ENCODE data around the gene DGKH.
"Not testable (repeated sequence)": the region's sequence is repeated elsewhere in the genome, so short reads cannot be mapped to it uniquely, and the experiment has no call there.

Gene DGKH

DNA sequence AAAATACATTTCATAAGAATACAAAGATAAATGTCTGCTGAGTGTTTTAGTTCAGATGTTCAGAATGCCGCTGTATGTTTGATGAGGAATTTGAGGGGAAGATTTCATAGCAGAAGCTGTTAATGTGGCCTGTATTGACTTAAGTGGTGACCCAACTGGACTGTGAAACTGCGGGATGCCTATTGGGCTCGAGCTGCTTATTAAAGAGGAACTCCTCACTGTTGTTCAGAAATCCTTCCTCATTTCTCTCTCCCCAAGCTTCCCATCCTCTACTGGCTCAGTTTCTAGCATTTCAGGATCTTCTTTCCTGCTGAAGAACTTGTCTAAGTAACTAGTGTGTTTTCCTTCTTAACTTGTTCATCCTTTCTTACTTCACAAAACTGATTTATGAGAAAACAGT lies 20.4 kb downstream of the DGKH start:
- H2AFZ ChIP-seq (ENCODE audit: low read depth, low read length), result no peak overlapping the region
- no peak overlapping the region for H3K4me3 ChIP-seq (ENCODE audit: low read length)
- no peak for TF ChIP-seq EZH2phosphoT487 (IDR thresholded peaks at IDR 0.05; ENCODE audit: low read depth)
- TF ChIP-seq, protein P1, sequence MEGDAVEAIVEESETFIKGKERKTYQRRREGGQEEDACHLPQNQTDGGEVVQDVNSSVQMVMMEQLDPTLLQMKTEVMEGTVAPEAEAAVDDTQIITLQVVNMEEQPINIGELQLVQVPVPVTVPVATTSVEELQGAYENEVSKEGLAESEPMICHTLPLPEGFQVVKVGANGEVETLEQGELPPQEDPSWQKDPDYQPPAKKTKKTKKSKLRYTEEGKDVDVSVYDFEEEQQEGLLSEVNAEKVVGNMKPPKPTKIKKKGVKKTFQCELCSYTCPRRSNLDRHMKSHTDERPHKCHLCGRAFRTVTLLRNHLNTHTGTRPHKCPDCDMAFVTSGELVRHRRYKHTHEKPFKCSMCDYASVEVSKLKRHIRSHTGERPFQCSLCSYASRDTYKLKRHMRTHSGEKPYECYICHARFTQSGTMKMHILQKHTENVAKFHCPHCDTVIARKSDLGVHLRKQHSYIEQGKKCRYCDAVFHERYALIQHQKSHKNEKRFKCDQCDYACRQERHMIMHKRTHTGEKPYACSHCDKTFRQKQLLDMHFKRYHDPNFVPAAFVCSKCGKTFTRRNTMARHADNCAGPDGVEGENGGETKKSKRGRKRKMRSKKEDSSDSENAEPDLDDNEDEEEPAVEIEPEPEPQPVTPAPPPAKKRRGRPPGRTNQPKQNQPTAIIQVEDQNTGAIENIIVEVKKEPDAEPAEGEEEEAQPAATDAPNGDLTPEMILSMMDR (IDR thresholded peaks at IDR 0.05; ENCODE audit: low read depth, low read length), result no peak
- no peak overlapping the region for H3K4me2 ChIP-seq (ENCODE audit: low read length)
- H3K9ac ChIP-seq (ENCODE audit: low read length), result no peak overlapping the region
- H4K20me1 ChIP-seq (ENCODE audit: insufficient read depth, low read length), result no peaks in the 10 kb centered on the region
- H3K79me2 ChIP-seq (ENCODE audit: low read length), result no peaks in the 10 kb centered on the region
- H3K36me3 ChIP-seq (replicated peaks; ENCODE audit: low read depth, low read length), result peaks cover 4% of the 10 kb centered on the region
- H3K9me3 ChIP-seq (ENCODE audit: insufficient read depth, low read length), result no peaks in the 10 kb centered on the region
- no peaks in the 10 kb centered on the region for H3K4me1 ChIP-seq (ENCODE audit: low read length)
- H3K27me3 ChIP-seq (ENCODE audit: low read depth, low read length), result no peaks in the 10 kb centered on the region
- H3K27ac ChIP-seq (ENCODE audit: low read length), result no peak overlapping the region

DNA sequence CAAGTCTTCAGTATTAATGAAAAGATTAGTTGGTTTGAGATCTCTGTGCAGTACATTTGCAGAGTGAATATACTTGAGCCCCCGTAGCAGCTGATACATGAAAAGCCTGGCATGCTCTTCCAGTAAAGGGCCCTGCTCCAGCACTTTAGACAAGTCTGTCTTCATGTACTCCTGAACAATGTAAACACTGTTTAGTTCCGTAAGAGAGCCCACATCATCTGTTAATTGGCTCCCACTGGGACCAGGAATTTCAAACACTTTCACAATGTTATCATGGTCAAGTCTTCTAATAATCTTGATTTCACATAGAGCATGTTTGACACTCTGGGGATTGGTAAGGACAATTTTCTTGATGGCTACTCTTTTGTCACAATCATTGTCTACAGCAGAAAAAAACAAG lies 22.2 kb downstream of the DGKH start:
- not testable (repeated sequence) for H3K4me2 ChIP-seq (ENCODE audit: low read length); H3K4me1 ChIP-seq (ENCODE audit: low read length); H2AFZ ChIP-seq (ENCODE audit: low read depth, low read length); H3K79me2 ChIP-seq (ENCODE audit: low read length); H3K27me3 ChIP-seq (ENCODE audit: low read depth, low read length); H3K4me3 ChIP-seq (ENCODE audit: low read length); H3K9ac ChIP-seq (ENCODE audit: low read length); H3K9me3 ChIP-seq (ENCODE audit: insufficient read depth, low read length); H3K36me3 ChIP-seq (replicated peaks; ENCODE audit: low read depth, low read length); H3K27ac ChIP-seq (ENCODE audit: low read length); H4K20me1 ChIP-seq (ENCODE audit: insufficient read depth, low read length)

DNA sequence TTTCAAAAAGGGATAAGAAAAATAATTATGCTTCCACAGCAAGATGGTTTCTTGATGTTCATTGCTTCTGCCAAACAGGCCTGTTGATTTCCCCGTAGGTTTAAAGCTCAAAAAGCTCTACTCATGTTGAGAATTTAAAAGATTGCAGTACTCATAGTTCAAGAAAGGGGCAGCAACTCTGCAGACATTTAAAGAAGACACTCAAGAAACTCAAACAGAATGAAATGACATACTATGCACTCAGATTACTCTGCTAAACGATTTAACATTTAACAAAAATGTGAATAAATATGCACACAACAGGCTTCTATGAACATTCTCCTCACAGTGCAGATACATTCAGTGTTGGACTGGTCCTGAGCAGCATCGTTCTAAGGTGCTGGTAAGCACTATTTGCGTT lies 22.7 kb downstream of the DGKH start:
- not testable (repeated sequence) for H2AFZ ChIP-seq (ENCODE audit: low read depth, low read length); H3K27me3 ChIP-seq (ENCODE audit: low read depth, low read length); H3K9ac ChIP-seq (ENCODE audit: low read length); H3K27ac ChIP-seq (ENCODE audit: low read length); H3K79me2 ChIP-seq (ENCODE audit: low read length); H3K4me2 ChIP-seq (ENCODE audit: low read length); H3K4me1 ChIP-seq (ENCODE audit: low read length); H3K4me3 ChIP-seq (ENCODE audit: low read length); H3K9me3 ChIP-seq (ENCODE audit: insufficient read depth, low read length); H3K36me3 ChIP-seq (replicated peaks; ENCODE audit: low read depth, low read length); H4K20me1 ChIP-seq (ENCODE audit: insufficient read depth, low read length)

DNA sequence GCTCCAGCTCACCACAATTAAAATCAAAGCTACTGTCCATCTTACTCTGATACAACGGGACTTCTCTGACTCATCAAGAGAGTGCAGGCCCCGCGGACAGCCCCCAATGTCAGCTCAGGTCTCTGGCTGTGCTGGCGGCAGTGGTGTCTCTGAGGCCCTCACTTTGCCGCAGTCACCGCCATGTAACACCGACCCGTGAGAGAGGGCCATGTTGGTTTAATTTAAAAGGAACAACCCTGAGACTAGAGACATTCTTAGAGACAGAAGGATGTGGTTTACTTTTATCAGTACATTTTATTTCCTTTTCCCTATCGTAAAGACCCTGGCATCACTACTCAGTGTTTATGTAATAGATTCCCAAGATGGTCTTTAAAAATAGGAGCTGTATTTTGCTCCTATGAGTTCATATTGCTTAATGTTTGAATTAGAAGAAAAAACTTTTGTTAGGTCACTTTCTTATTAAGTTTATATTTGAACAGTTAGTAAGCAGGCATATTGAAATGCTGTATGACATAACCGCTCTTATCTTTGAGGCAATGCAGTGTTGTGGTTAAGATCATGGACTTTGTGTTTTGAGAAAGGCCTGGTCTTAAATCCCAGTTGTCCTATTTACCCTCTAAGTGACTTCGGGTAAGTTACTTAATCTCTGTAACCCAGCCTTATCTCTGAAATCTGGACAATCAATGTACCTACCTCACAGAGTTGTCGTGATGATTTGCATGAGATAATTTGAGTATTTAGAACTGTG lies 23.4 kb downstream of the DGKH start:
- Histone ChIP-seq H3K4me1 (ENCODE audit: low read length) (no peaks in the 10 kb centered on the region), H3K27me3 (ENCODE audit: low read depth, low read length) (no peaks in the 10 kb centered on the region), H3K36me3 (replicated peaks; ENCODE audit: low read depth, low read length) (no peaks in the 10 kb centered on the region), H3K9me3 (ENCODE audit: insufficient read depth, low read length) (no peaks in the 10 kb centered on the region), H3K9ac (ENCODE audit: low read length) (no peak overlapping the region), H3K4me2 (ENCODE audit: low read length) (no peak overlapping the region), H3K79me2 (ENCODE audit: low read length) (no peaks in the 10 kb centered on the region), H4K20me1 (ENCODE audit: insufficient read depth, low read length) (no peaks in the 10 kb centered on the region), H2AFZ (ENCODE audit: low read depth, low read length) (no peak overlapping the region), H3K4me3 (ENCODE audit: low read length) (no peak overlapping the region), H3K27ac (ENCODE audit: low read length) (no peak overlapping the region)
- TF ChIP-seq EZH2phosphoT487 (IDR thresholded peaks at IDR 0.05; ENCODE audit: low read depth), result no peak
- TF ChIP-seq, protein P1 (IDR thresholded peaks at IDR 0.05; ENCODE audit: low read depth, low read length), result no peak

DNA sequence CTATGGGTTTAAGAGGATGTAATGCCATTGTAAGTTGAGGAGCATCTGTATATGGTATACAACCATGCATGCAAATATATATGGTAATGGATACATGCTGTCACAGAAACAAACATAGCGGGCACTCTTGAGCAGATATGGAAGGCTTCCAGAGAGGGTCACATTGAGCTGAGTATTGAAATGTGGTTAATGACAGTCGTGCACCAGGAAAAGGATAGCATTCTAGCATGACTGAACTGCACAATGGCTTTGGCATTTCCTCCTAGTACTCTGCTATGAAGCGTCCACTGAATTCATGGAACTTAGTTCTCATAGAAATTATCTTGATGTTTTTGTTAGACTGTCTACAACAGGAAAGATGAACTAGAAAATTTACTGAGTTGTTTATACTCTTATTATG lies 25.2 kb downstream of the DGKH start:
- H2AFZ ChIP-seq (ENCODE audit: low read depth, low read length), result no peak overlapping the region
- H3K9me3 ChIP-seq (ENCODE audit: insufficient read depth, low read length), result no peaks in the 10 kb centered on the region
- no peak overlapping the region for H3K4me2 ChIP-seq (ENCODE audit: low read length)
- no peak overlapping the region for H3K27ac ChIP-seq (ENCODE audit: low read length)
- H3K9ac ChIP-seq (ENCODE audit: low read length), result no peak overlapping the region
- TF ChIP-seq, protein P1 (IDR thresholded peaks at IDR 0.05; ENCODE audit: low read depth, low read length), result no peak
- no peak for TF ChIP-seq EZH2phosphoT487 (IDR thresholded peaks at IDR 0.05; ENCODE audit: low read depth)
- no peaks in the 10 kb centered on the region for H4K20me1 ChIP-seq (ENCODE audit: insufficient read depth, low read length)
- H3K27me3 ChIP-seq (ENCODE audit: low read depth, low read length), result no peaks in the 10 kb centered on the region
- no peaks in the 10 kb centered on the region for H3K79me2 ChIP-seq (ENCODE audit: low read length)
- no peaks in the 10 kb centered on the region for H3K36me3 ChIP-seq (replicated peaks; ENCODE audit: low read depth, low read length)
- no peak overlapping the region for H3K4me3 ChIP-seq (ENCODE audit: low read length)
- no peaks in the 10 kb centered on the region for H3K4me1 ChIP-seq (ENCODE audit: low read length)
